GDM1 (cell line): Measurements from ENCODE around the gene SERTAD1.
"Not testable (repeated sequence)": the region's sequence is repeated elsewhere in the genome, so short reads cannot be mapped to it uniquely, and the experiment has no call there.

Experiments used
- DNase-seq: peaks from one replicate; lab custom pipeline; 2025; lab: John Stamatoyannopoulos, UW

SERTAD1 gene

GRCh38 chr19:40422748-40423566 lies 2.8 kb downstream of the SERTAD1 start:
- no peak for DNase-seq

- DNase-seq: no peak
Measured at GRCh38 chr19:40421993-40422747, 3.6 kb downstream of the SERTAD1 start.

GRCh38 chr19:40420766-40421765 lies 4.7 kb downstream of the SERTAD1 start:
- DNase-seq: peak; percentile 80

GRCh38 chr19:40420451-40420765 lies 5.4 kb downstream of the SERTAD1 start:
- no peak for DNase-seq

- DNase-seq: no peak
Measured at GRCh38 chr19:40419780-40420179, 6.0 kb downstream of the SERTAD1 start.

- DNase-seq: no peak
Measured at GRCh38 chr19:40419066-40419612, 6.7 kb downstream of the SERTAD1 start.

- no peak for DNase-seq
Measured at GRCh38 chr19:40418040-40418439, 7.8 kb downstream of the SERTAD1 start.

GRCh38 chr19:40417643-40417981 lies 8.2 kb downstream of the SERTAD1 start:
- no peak for DNase-seq

- peak; percentile 89 for DNase-seq
Measured at GRCh38 chr19:40416918-40417642, 8.7 kb downstream of the SERTAD1 start.

GRCh38 chr19:40415768-40416167 lies 10.0 kb downstream of the SERTAD1 start:
- no peak for DNase-seq

- DNase-seq: no peak
Measured at GRCh38 chr19:40414542-40415535, 11.0 kb downstream of the SERTAD1 start.

GRCh38 chr19:40413291-40413845 lies 12.4 kb downstream of the SERTAD1 start, which contains the start of gene PRX:
TSS of gene PRX (minus strand) at chr19:40413378. CDS start at chr19:40407932, 5,446 bp downstream.
- peak; percentile 28 for DNase-seq

GRCh38 chr19:40412866-40413265 lies 12.9 kb downstream of the SERTAD1 start:
- DNase-seq: no peak

- DNase-seq: no peak
Measured at GRCh38 chr19:40411958-40412499, 13.8 kb downstream of the SERTAD1 start.

GRCh38 chr19:40411125-40411842 lies 14.5 kb downstream of the SERTAD1 start:
- peak; percentile 43 for DNase-seq

- no peak for DNase-seq
Measured at GRCh38 chr19:40410030-40410389, 15.8 kb downstream of the SERTAD1 start.

- not testable (repeated sequence) for DNase-seq
Measured at GRCh38 chr19:40408598-40408925, 17.2 kb downstream of the SERTAD1 start.

GRCh38 chr19:40407714-40408597 lies 17.8 kb downstream of the SERTAD1 start:
- no peak for DNase-seq
